Thoracic aorta (tissue), 2 donors: ENCODE measurements around the gene SH3PXD2A. TPM values are rescaled to one million over a fixed set of nuclear protein-coding genes. Genes with fewer than 3 reads are reported as not detected.

Experiments
- ATAC-seq: fragments of 150-250 bp; one replicate; pipeline ENCODE4 v1.8.0; 2017; ENCODE audit warnings: low read depth; ENCODE audit not compliant: insufficient number of reproducible peaks, low FRiP score
- DNase-seq: peaks from one replicate; pipeline ENCODE4 v3.0.0-alpha.2; 2020; ENCODE audit warnings: low spot score
- H3K27ac ChIP-seq, 2 donors: fragments of 200-600 bp; sonication (generic); 1 replicate in 1 of 2; 2 replicates in 1 of 2; pipeline ENCODE4 v1.5.1; 2016; ENCODE audit warnings: mild to moderate bottlenecking in 2 of 2, moderate library complexity in 2 of 2
- H3K27me3 ChIP-seq: fragments of 200-600 bp; sonication (generic); replicated peaks from 2 replicates; pipeline ENCODE4 v1.6.0; 2016; ENCODE audit warnings: mild to moderate bottlenecking; ENCODE audit not compliant: insufficient read depth
- H3K36me3 ChIP-seq: fragments of 200-600 bp; sonication (generic); one replicate; pipeline ENCODE4 v1.5.1; 2016
- H3K4me1 ChIP-seq, 2 donors: fragments of 200-600 bp; sonication (generic); 1 replicate in 1 of 2; 2 replicates in 1 of 2; pipeline versions ENCODE4 v1.5.1 to v1.6.0; 2016; ENCODE audit warnings: low read depth in 2 of 2, mild to moderate bottlenecking in 1 of 2; ENCODE audit not compliant: control insufficient read depth in 1 of 2
- H3K4me3 ChIP-seq: fragments of 200-600 bp; sonication (generic); 2 replicates; pipeline ENCODE4 v1.5.1; 2016; ENCODE audit warnings: mild to moderate bottlenecking
- H3K9me3 ChIP-seq: fragments of 200-600 bp; sonication (generic); 2 replicates; pipeline ENCODE4 v1.5.1; 2016
- total RNA-seq, 2 donors: library from RNA; depleted of rRNA; stranded (reverse); fragments of >200 nt; gene quantifications; one replicate each; pipeline versions ENCODE4 v1.1.0 to v1.2.3, GENCODE V29; 2016
- TF ChIP-seq, protein P1 (sequence below): fragments of 200-600 bp; sonication (generic); IDR thresholded peaks from one replicate; pipeline ENCODE4 v1.5.1; 2019; ENCODE audit warnings: antibody characterized with exemption

The SH3PXD2A gene
- total RNA-seq, 2 donors from 2014 or later = 28.3 to 51.5 TPM

DNA sequence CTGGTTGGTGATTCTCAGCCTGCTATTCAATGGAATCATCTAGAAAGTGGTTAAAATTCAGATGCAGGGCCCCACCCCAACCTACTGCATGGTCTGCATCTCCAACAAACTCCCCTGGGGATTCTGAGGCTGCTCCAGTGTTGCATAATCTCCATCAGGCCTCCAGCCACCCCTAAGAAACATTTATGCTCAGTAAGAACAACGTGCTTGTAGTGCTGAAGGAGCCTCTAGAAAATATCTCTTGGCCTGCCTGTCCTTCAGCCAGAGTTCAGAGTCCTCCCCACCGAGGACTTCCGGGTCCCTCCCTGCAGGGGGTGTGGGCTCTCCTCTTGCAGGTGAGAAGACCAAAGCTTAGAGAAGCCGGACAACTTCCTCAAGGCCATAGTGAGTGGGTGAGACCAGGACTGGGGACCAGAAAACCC, 159.8 kb downstream of the SH3PXD2A start:
- Histone ChIP-seq H3K4me1 (peaks cover 24 to 43% of the 10 kb centered on the region in 2 donors), H3K27ac (peak overlapping the region; percentile 55 to 66), H3K4me3 (no peak overlapping the region), H3K36me3 (no peaks in the 10 kb centered on the region), H3K9me3 (no peaks in the 10 kb centered on the region), H3K27me3 (no peaks in the 10 kb centered on the region)
- ATAC-seq (no peak), DNase-seq (no peak)
- TF ChIP-seq, protein P1, sequence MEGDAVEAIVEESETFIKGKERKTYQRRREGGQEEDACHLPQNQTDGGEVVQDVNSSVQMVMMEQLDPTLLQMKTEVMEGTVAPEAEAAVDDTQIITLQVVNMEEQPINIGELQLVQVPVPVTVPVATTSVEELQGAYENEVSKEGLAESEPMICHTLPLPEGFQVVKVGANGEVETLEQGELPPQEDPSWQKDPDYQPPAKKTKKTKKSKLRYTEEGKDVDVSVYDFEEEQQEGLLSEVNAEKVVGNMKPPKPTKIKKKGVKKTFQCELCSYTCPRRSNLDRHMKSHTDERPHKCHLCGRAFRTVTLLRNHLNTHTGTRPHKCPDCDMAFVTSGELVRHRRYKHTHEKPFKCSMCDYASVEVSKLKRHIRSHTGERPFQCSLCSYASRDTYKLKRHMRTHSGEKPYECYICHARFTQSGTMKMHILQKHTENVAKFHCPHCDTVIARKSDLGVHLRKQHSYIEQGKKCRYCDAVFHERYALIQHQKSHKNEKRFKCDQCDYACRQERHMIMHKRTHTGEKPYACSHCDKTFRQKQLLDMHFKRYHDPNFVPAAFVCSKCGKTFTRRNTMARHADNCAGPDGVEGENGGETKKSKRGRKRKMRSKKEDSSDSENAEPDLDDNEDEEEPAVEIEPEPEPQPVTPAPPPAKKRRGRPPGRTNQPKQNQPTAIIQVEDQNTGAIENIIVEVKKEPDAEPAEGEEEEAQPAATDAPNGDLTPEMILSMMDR = no peak

DNA sequence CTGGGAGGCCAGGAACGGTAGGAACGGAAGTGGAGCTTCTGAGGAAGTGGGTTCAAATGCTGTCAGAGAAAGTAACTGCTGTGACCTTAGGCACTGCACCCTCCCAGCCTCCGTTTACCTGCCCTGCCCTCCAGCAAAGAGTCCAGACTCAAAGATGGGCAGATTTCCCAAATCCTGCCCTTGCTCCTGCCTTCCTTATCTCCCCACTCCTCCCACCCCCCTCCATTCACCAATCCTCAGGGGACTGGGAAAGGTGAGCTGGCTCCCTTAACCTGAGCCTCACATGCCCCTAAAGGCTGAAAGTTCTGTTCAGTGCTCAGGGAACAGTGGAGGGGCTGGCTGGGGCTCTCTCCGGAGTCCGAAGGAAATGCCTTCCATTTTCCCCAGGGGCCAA, 161.6 kb downstream of the SH3PXD2A start:
- no peak for ATAC-seq
- peaks cover 24 to 43% of the 10 kb centered on the region in 2 donors for H3K4me1 ChIP-seq
- H3K36me3 ChIP-seq = no peaks in the 10 kb centered on the region
- TF ChIP-seq, protein P1 = no peak
- no peaks in the 10 kb centered on the region for H3K9me3 ChIP-seq
- H3K27ac ChIP-seq = no peak overlapping the region
- no peak for DNase-seq
- H3K4me3 ChIP-seq = peak overlapping the region; percentile 58
- no peaks in the 10 kb centered on the region for H3K27me3 ChIP-seq

DNA sequence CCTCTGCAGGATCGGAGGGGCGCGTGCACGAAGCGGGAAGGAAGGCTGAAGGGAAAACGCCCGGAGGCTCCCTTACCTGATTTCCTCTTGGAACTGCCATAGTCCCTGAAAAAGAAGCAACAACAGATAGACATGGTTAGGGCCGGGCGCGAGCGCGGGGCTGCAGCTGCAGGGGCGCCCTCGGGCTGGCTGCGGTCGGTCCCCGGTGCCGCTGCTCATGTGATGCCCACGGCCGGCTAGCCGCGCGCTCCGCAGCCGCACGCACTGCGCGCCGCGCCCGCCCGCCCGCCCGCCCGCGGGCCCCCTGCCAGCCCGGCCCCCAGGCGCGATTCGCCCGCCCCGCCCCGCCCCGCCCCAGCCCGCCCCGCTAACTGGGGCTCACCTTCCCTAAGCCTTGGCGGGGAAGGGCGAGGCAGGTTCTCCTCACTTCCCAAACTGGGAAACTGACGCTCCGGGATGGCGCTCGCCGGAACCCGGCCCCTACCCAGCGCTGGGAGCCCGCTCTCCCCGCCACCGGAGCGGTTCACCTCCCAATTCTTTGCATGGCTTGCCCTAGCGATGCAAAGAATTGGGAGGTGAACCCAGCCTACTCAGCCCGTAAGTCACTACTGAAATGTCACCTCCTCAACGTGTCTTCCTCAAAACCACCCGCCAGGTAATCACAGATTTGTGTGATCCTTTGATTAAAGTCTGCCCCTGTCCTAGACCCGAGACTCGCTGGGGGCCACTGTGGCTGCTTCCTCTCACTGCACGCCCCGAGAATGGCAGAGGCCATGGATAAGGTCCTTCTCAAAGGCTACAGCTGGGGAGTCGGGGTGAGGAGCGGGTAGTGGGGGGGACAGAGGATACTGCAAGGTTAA, 162.2 kb downstream of the SH3PXD2A start:
- no peaks in the 10 kb centered on the region for H3K9me3 ChIP-seq
- no peaks in the 10 kb centered on the region for H3K27me3 ChIP-seq
- TF ChIP-seq, protein P1 = no peak
- no peak for ATAC-seq
- peak overlapping the region; percentile 58 for H3K4me3 ChIP-seq
- H3K4me1 ChIP-seq = peaks cover 24 to 43% of the 10 kb centered on the region in 2 donors
- no peak overlapping the region for H3K27ac ChIP-seq
- no peaks in the 10 kb centered on the region for H3K36me3 ChIP-seq
- no peak for DNase-seq

DNA sequence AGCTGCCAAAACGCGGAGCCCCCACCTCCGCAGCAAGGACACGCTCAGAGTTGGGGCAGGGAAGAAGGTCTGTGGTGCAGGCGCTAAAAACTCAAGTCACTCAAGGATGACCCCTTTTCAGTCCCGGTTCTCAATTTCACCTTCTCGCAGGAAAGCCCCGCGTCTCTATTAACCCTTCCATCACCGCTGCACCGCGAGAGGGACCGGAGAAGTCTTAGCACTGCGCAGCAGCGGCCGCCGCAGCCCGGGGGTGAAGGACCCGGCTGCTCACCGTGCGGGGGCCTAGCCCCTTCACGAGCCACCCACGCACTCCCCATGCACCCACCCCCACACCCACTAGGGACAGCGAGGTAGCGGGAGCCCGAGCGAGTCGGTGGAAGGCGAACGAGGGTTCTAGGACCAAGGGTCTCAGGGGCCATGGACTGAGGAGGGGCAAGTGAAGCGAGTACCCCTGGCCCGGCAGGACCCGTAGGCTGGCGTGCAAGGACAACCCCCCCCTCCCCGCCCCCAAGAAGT, 162.9 kb downstream of the SH3PXD2A start:
- H3K27ac ChIP-seq = no peak overlapping the region
- H3K4me1 ChIP-seq = peaks cover 24 to 43% of the 10 kb centered on the region in 2 donors

More for the DNA sequence above, 162.9 kb downstream of the SH3PXD2A start:
- Histone ChIP-seq H3K36me3 (no peaks in the 10 kb centered on the region), H3K4me3 (peak overlapping the region; percentile 56), H3K9me3 (no peaks in the 10 kb centered on the region), H3K27me3 (no peaks in the 10 kb centered on the region)
- no peak for ATAC-seq
- DNase-seq = no peak
- TF ChIP-seq, protein P1 = no peak
